GM18870 (cell line): ENCODE results near the gene NUCB2.
"Not testable (repeated sequence)": the region's sequence is repeated elsewhere in the genome, so short reads cannot be mapped to it uniquely, and the experiment has no call there.

Experiments used
- ATAC-seq: cut with Tn5 transposase; IDR thresholded peaks from one replicate; pipeline ENCODE4 v1.9.1; 2021; ENCODE audit warnings: moderate library complexity; ENCODE audit not compliant: unreplicated experiment

NUCB2 gene

GRCh38 chr11:17268500-17268899 is 8.0 kb upstream of the NUCB2 start:
- not testable (repeated sequence) for ATAC-seq

DNA sequence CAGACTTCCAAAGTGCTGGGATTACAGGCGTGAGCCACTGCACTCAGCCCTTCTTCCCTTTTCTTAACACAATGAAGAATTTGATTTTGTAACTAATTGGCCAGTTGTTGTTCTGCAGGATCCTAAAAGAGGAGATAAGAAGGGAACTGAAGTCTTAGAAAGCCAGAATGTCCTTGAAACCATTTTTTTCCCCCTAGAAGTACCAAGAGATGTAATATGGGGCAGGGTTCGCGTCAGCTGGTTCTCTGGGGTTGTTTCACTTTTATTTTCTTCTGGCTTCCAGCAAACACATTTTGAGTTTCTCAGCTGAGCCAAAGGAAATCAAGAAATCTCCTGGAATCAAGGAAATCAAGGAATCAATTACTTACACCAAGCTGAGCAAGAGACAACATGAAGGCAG is 7.6 kb upstream of the NUCB2 start:
- ATAC-seq, result no peak

DNA sequence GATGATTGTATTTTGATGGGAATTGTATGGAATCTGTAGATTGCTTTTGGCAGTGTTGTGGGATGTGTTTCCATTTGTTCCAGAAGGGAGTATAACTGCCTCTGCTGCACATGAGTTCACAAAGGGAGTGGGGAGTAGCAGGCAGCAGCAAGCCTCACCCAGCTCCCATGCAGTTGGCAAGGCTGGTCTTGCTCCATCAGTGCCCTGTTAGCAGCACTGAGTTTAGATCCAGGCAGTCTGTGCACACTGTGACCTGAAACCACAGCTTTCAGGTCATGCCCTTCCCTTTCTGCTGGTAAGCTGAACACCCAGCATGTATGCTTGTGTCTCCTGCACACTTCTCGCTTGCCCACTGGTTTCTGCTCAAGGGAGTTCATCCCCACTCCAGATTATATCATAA is 3.7 kb upstream of the NUCB2 start:
- ATAC-seq, result no peak

- no peak for ATAC-seq
These were observed 3.3 kb upstream of the NUCB2 start for GRCh38 chr11:17273211-17273610.

DNA sequence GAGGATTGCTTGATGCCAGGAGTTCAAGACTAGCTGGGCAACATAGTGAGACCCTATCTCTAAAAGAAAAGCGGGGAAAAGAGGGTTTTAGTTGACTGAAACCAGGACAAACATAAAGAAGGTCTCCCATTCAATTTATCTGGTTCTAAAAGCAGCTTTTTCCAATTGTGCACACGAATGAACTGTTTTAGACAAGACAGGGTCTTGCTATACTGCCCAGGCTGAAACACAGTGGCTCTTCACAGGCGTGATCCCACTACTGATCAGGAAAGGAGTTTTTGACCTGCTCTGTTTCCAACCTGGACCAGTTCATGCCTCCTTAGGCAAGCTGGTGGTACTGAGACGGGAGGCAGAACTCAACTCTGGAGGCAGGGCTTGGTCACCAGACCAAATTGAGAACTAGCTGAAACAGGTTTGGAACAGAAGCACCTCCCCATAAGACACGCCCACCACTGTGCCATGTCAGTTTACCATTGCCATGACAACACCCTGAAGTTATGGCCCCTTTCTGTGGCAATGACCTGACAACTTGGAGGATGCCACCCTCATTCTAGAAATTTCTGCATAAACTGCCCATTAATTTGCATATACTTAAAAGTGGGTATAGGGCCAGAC is 2.8 kb upstream of the NUCB2 start:
- ATAC-seq, result no peak

GRCh38 chr11:17275400-17276235 is 921 bp upstream of the NUCB2 start:
- no peak for ATAC-seq

GRCh38 chr11:17277024-17277584 is 565 bp downstream of the NUCB2 start:
- peak; percentile 21 for ATAC-seq

GRCh38 chr11:17280494-17281127 is 4.1 kb downstream of the NUCB2 start:
- ATAC-seq, result no peak

- no peak for ATAC-seq
These were observed 9.8 kb downstream of the NUCB2 start for GRCh38 chr11:17286332-17286731.

GRCh38 chr11:17287058-17287457 is 10.5 kb downstream of the NUCB2 start:
- ATAC-seq, result no peak

DNA sequence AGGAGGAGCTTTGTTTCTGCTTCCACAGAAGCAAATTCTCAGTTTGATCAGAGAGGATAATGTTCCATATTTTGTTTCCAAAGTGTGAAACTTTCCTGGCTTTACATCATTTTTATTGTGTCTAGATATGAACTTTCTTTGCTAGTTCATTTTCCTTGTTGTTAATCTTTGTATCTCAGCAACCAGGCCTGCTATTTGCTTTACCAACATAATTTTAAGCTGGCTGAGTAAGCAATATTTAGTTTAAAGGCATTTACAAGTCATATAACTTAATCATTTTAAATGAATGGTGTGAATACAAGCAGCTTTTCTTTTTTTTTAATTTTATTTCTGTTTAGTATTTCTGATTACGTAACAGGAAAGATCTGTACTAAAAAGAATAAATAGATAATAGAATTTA is 15.2 kb downstream of the NUCB2 start:
- no peak for ATAC-seq

- no peak for ATAC-seq
These were observed 16.8 kb downstream of the NUCB2 start for GRCh38 chr11:17293311-17293710.

DNA sequence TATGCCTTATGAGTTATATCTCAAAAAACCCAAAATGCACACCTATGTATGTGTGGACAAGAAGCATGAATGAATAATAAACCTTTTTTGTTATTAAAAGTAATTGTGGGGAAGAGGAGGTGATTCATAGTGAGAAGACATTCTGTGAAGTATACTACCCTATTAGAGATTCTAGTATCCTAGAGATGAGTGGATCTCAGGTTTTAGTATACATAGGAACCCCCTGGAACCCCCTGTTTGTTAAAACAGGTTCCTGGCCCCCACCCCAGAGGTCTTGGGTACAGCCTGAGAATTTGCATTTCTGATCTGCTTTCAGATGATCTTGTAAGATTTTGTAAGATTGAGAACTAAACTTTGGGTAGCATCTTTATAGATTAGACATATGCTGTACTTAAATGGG is 17.5 kb downstream of the NUCB2 start:
- no peak for ATAC-seq

DNA sequence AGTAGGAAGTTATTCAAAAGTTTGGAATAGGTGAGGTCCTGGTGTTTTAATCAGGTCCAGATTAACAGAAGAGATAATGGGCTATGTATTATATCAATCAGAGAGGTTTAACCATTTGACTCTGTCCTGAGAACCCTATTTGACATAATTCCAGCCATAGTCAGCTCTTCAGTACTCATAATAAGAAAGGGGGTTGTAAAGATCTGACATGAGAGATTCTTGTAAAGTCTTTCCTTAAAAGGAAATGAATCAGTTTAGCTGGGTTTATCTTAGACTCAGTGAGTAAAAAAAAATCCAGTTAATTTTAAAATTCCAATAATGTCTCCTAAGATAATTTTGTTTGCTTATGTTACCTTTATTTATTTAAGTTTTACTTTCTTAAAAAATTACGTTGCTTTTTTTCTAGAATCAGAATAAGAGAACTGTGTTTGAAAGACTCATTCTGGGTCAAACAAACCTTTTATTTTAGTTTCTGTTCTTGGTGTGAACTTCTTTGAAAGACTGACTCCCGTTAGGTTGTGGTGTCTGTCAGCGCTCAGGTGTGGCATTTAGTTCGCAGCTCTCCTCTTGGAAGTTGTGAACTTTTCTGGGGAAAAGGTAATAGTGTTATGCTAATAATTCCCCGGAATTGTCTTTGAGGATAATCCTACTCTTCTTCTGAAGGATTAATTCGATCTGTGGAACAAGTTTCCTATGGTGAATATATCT is 20.5 kb downstream of the NUCB2 start:
- ATAC-seq, result peak; percentile 37

GRCh38 chr11:17298302-17298701 is 21.8 kb downstream of the NUCB2 start:
- ATAC-seq, result peak; percentile 85

GRCh38 chr11:17300372-17300771 is 23.8 kb downstream of the NUCB2 start:
- no peak for ATAC-seq

GRCh38 chr11:17313349-17314231 is 37.1 kb downstream of the NUCB2 start:
- ATAC-seq, result no peak

DNA sequence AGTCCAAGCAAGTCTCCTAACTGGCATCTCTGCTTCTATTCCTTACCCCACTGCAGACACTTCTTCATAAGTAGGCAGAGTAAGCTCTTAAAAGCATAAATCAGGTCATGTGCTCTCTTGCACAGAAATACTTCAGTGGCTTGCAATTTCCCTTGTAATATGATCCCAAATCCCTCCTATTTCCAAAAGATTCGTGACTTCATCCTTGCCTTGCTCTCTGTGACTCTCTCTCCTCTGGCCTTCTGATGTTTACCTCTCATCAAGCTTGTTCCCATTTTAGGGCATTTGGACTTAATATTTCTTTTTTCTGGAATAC is 37.7 kb downstream of the NUCB2 start:
- no peak for ATAC-seq

DNA sequence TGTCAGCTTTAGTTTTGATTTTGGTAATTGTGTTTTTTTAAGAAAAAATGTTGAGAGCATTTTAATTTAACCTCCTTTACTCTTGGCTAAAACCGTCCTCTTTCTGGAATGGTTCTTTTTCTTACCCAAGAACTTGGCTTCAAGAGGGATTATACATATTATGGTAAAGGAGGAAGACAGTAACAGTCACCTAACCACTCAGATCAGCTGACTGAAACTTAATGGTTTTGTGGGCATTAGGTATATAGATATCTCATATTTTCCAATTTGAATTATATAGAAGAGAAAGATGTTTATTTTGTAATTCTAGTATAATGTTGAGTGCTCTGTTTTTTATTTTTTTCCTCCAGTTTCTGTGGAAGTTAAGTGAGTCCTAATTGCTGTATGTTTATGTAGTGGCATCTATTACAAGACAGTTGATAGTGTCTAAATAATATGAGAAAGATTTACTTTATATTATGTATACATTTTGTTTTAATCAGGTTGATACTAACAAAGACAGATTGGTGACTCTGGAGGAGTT is 38.4 kb downstream of the NUCB2 start:
- no peak for ATAC-seq

- ATAC-seq, result no peak
These were observed 52.4 kb downstream of the NUCB2 start for GRCh38 chr11:17328871-17329494.
